Endothelial cell of umbilical vein (primary cell): ENCODE measurements around the gene FBXO7. TPM values are rescaled to one million over a fixed set of nuclear protein-coding genes. Genes with fewer than 3 reads are reported as not detected.

Source experiments
- BruUV-seq: library from RNA; stranded (reverse); fragments of 400-500 nt; replicated peaks from 2 replicates; lab custom pipeline; 2021; lab: Mats Ljungman, UMichigan
- CTCF ChIA-PET: fragments of 300-600, 350-600 bp; sonication (Branson Sonifier 250); formaldehyde crosslinking; loops from one replicate; lab custom pipeline; 2021; ENCODE audit warnings: antibody characterized with exemption, inconsistent platforms; lab: Charles Lee
- POLR2A ChIA-PET: fragments of 300-600, 350-600 bp; sonication (Branson Sonifier 250); formaldehyde crosslinking; loops from one replicate; lab custom pipeline; 2021; ENCODE audit warnings: antibody characterized with exemption, inconsistent platforms; lab: Charles Lee
- DNase-seq: peaks from one replicate; pipeline ENCODE4 v3.0.0-alpha.2; 2011; ENCODE audit warnings: low read depth, low spot score
- FAIRE-seq: peaks from 2 replicates; lab custom pipeline; 2011; peaks lifted over from hg19 to GRCh38; lab: Jason Lieb, UNC
- H2AFZ ChIP-seq: 2 replicates; pipeline ENCODE4 v1.6.0; 2012; ENCODE audit warnings: low read depth, low read length, control low read depth, inconsistent platforms
- H3K27ac ChIP-seq: 2 replicates; pipeline ENCODE4 v1.5.1; 2011; ENCODE audit warnings: low read depth, mild to moderate bottlenecking, control low read depth, low read length, moderate library complexity; ENCODE audit not compliant: insufficient read depth
- H3K27me3 ChIP-seq, 2 experiments: 2 replicates each; pipeline versions ENCODE4 v1.6.0 to v1.6.1; 2011; ENCODE audit warnings: low read length in 2 of 2, mixed read lengths in 1 of 2; ENCODE audit not compliant: control insufficient read depth in 2 of 2, insufficient read depth in 2 of 2
- H3K36me3 ChIP-seq, 2 experiments: 2 replicates in 1 of 2; 3 replicates in 1 of 2; pipeline ENCODE4 v1.5.1; 2011; ENCODE audit warnings: low read length in 2 of 2, mild to moderate bottlenecking in 1 of 2, moderate library complexity in 1 of 2; ENCODE audit not compliant: control insufficient read depth in 2 of 2, insufficient read depth in 2 of 2; ENCODE audit errors: extremely low read depth in 1 of 2
- H3K4me1 ChIP-seq: 3 replicates; pipeline ENCODE4 v1.5.1; 2011; ENCODE audit warnings: mild to moderate bottlenecking, low read length; ENCODE audit not compliant: control insufficient read depth, insufficient read depth; ENCODE audit errors: extremely low read depth
- H3K4me2 ChIP-seq: 2 replicates; pipeline ENCODE4 v1.6.1; 2011; ENCODE audit warnings: low read length, control low read depth, mixed read lengths; ENCODE audit not compliant: insufficient read depth
- H3K4me3 ChIP-seq, 3 experiments: fragments of 200-600 bp in 1 of 3; sonication (generic), shearing (Covaris generic) in 1 of 3; replicated peaks in 1 of 3; 2 replicates each; pipeline ENCODE4 v1.5.1; 2011 to 2016; ENCODE audit warnings: control low read depth in 3 of 3, low read length in 3 of 3, mild to moderate bottlenecking in 2 of 3, inconsistent platforms in 1 of 3, low read depth in 1 of 3, moderate library complexity in 1 of 3; ENCODE audit not compliant: insufficient read depth in 1 of 3
- H3K79me2 ChIP-seq: 2 replicates; pipeline ENCODE4 v1.6.0; 2012; ENCODE audit warnings: low read length, inconsistent platforms; ENCODE audit not compliant: control insufficient read depth, insufficient read depth
- H3K9ac ChIP-seq: replicated peaks from 2 replicates; pipeline ENCODE3; 2011; ENCODE audit warnings: low read length, control low read depth; ENCODE audit not compliant: insufficient read depth; ENCODE audit errors: extremely low read depth
- H3K9me1 ChIP-seq: replicated peaks from 3 replicates; pipeline ENCODE4 v1.6.0; 2011; ENCODE audit warnings: mild to moderate bottlenecking, low read length; ENCODE audit not compliant: control insufficient read depth, insufficient read depth; ENCODE audit errors: extremely low read depth
- H3K9me3 ChIP-seq: replicated peaks from 2 replicates; pipeline ENCODE4 v1.5.1; 2012; ENCODE audit warnings: low read length, inconsistent platforms; ENCODE audit not compliant: control insufficient read depth, insufficient read depth
- H4K20me1 ChIP-seq: replicated peaks from 2 replicates; pipeline ENCODE3; 2011; ENCODE audit warnings: mild to moderate bottlenecking, low read length; ENCODE audit not compliant: control insufficient read depth, insufficient read depth; ENCODE audit errors: extremely low read depth
- CTCF ChIP-seq, 2 donors: IDR thresholded peaks; 1 replicate in 1 of 2; 2 replicates in 1 of 2; pipeline ENCODE4 v1.5.1; 2011; ENCODE audit warnings: low read length in 2 of 2, mild to moderate bottlenecking in 2 of 2, moderate library complexity in 2 of 2, control low read depth in 1 of 2, inconsistent platforms in 1 of 2, low read depth in 1 of 2; ENCODE audit not compliant: insufficient read depth in 1 of 2; ENCODE audit errors: extremely low read depth in 1 of 2
- EZH2 ChIP-seq: IDR thresholded peaks from 2 replicates; pipeline ENCODE4 v1.6.1; 2012; ENCODE audit warnings: borderline replicate concordance, low read depth, mild to moderate bottlenecking, moderate library complexity, low read length, inconsistent platforms; ENCODE audit not compliant: severe bottlenecking
- JUN ChIP-seq: IDR thresholded peaks from 2 replicates; pipeline ENCODE4 v1.6.1; 2011; ENCODE audit warnings: borderline replicate concordance, low read depth; ENCODE audit not compliant: insufficient read length, insufficient read depth
- MYC ChIP-seq: IDR thresholded peaks from one replicate; pipeline ENCODE4 v1.6.1; 2011; ENCODE audit warnings: mild to moderate bottlenecking, low read depth, low read length
- POLR2A ChIP-seq: IDR thresholded peaks from 2 replicates; pipeline ENCODE4 v1.6.1; 2012; ENCODE audit warnings: low read depth, mild to moderate bottlenecking, control low read depth, low read length
- dilution Hi-C: fragments of 300-500 bp; cut with MboI; formaldehyde crosslinking; loops from one replicate; pipeline ENCODE4 v1.15.0; 2019; ENCODE audit warnings: low sequenced_read_pairs; ENCODE audit not compliant: extremely low pct_ligation_motif_present
- intact Hi-C: fragments of 100-400 bp; cut with micrococcal nuclease; formaldehyde crosslinking; loops from one replicate; pipeline ENCODE4 v1.10.0; 2022
- polyA plus RNA-seq, 4 experiments: library from polyadenylated mRNA; depleted of rRNA in 3 of 4; stranded (reverse) in 3 of 4; unstranded in 1 of 4; fragments of >200 nt; gene quantifications; 2 replicates each; pipeline versions ENCODE4 v1.2.1 to v1.2.3, GENCODE V29; 2011 to 2012; ENCODE audit warnings: missing spikeins in 1 of 4
- total RNA-seq: library from RNA; stranded (reverse); gene quantifications from 2 replicates; pipeline ENCODE4 v1.2.3, GENCODE V29; 2021

FBXO7 gene
- total and polyA plus RNA-seq, 2 donors (not counting 3 experiments of a cell fraction or from before 2014, with no cell fraction given): 81.1 to 112 TPM

GRCh38 chr22:32486656-32487390, 12.2 kb downstream of the FBXO7 start:
- dilution Hi-C loops: no loop called here

More at GRCh38 chr22:32486656-32487390, 12.2 kb downstream of the FBXO7 start:
- intact Hi-C loops: no loop called here
- Histone ChIP-seq H3K36me3 (peaks cover 0 to 22% of the 10 kb centered on the region in 2 experiments), H3K4me3 (no peak overlapping the region), H3K27me3 (no peaks in the 10 kb centered on the region), H4K20me1 (no peaks in the 10 kb centered on the region), H3K4me1 (no peaks in the 10 kb centered on the region), H3K9ac (no peak overlapping the region), H3K27ac (no peak overlapping the region), H3K4me2 (no peak overlapping the region), H3K79me2 (peaks cover 30% of the 10 kb centered on the region), H3K9me1 (no peaks in the 10 kb centered on the region), H2AFZ (no peak overlapping the region), H3K9me3 (no peaks in the 10 kb centered on the region)
- DNase-seq (no peak), FAIRE-seq (no peak)
- POLR2A ChIA-PET: no interaction called here
- no TSS peak for BruUV-seq
- CTCF ChIA-PET: interaction anchor here (1.4 to 2.7 kb wide), 2 partner anchors 10 to 11 kb away, joined by 3 to 7 read pairs; no protein-coding TSS in a partner anchor
- TF ChIP-seq JUN (no peak), EZH2 (no peak), MYC (no peak), CTCF (IDR thresholded peaks at IDR 0.05; ENCODE audit: extremely low read depth in 1 of 2, insufficient read depth in 1 of 2, low read depth in 1 of 2, low read length in 2 of 2) (no peak), POLR2A (no peak)
